HepG2 (cell line): ENCODE measurements around the gene FAM24A. TPM values are rescaled to one million over a fixed set of nuclear protein-coding genes. Genes with fewer than 3 reads are reported as not detected.

Experiments used
- ASH2L ChIP-seq: fragments of 300-600, 200-600 bp; sonication (generic); IDR thresholded peaks from 2 replicates; pipeline ENCODE4 v1.7.0; 2017; ENCODE audit warnings: low read depth, mild to moderate bottlenecking, moderate library complexity, mixed read lengths, low read length; ENCODE audit not compliant: insufficient read length
- MIXL1 ChIP-seq: IDR thresholded peaks from 2 replicates; pipeline ENCODE4 v1.6.1; 2016
- MTA3 ChIP-seq: sonication (generic); formaldehyde crosslinking; IDR thresholded peaks from 2 replicates; pipeline ENCODE4 v1.4.0; 2020; ENCODE audit warnings: missing genetic modification reagents
- NRL ChIP-seq: sonication (generic); formaldehyde crosslinking; IDR thresholded peaks from 2 replicates; pipeline ENCODE4 v1.5.0; 2020; ENCODE audit warnings: missing genetic modification reagents, mild to moderate bottlenecking, moderate library complexity, borderline replicate concordance
- RERE ChIP-seq: IDR thresholded peaks from 2 replicates; pipeline ENCODE4 v1.6.1; 2016; ENCODE audit warnings: low read depth, missing genetic modification reagents, missing compliant biosample characterization
- SNAPC5 ChIP-seq: sonication (generic); formaldehyde crosslinking; IDR thresholded peaks from 2 replicates; pipeline ENCODE4 v1.8.1; 2023; ENCODE audit warnings: mild to moderate bottlenecking, missing genetic modification reagents, borderline replicate concordance
- THAP11 ChIP-seq: IDR thresholded peaks from 2 replicates; pipeline ENCODE4 v1.6.1; 2016; ENCODE audit warnings: missing biosample characterization, missing genetic modification reagents
- TOPORS ChIP-seq: sonication (generic); formaldehyde crosslinking; IDR thresholded peaks from 2 replicates; pipeline ENCODE4 v1.8.0; 2023; ENCODE audit warnings: mild to moderate bottlenecking, missing genetic modification reagents
- ZBTB38 ChIP-seq: sonication (generic); formaldehyde crosslinking; IDR thresholded peaks from 2 replicates; pipeline ENCODE4 v1.5.1; 2020; ENCODE audit warnings: mild to moderate bottlenecking, missing genetic modification reagents
- ZKSCAN5 ChIP-seq: sonication (generic); formaldehyde crosslinking; IDR thresholded peaks from 2 replicates; pipeline ENCODE4 v1.5.1; 2020; ENCODE audit warnings: mild to moderate bottlenecking, missing genetic modification reagents
- ZMYM3 ChIP-seq: sonication (generic); formaldehyde crosslinking; IDR thresholded peaks from 2 replicates; pipeline ENCODE4 v1.5.1; 2020; ENCODE audit warnings: mild to moderate bottlenecking, missing genetic modification reagents
- ZNF230 ChIP-seq: sonication (generic); formaldehyde crosslinking; IDR thresholded peaks from 2 replicates; pipeline ENCODE4 v1.4.0; 2020; ENCODE audit warnings: mild to moderate bottlenecking, missing genetic modification reagents
- ZNF335 ChIP-seq: sonication (generic); formaldehyde crosslinking; IDR thresholded peaks from 2 replicates; pipeline ENCODE4 v1.4.0; 2020; ENCODE audit warnings: missing genetic modification reagents
- ZNF552 ChIP-seq: sonication (generic); formaldehyde crosslinking; IDR thresholded peaks from 2 replicates; pipeline ENCODE4 v1.9.0; 2022; ENCODE audit warnings: missing genetic modification reagents, mild to moderate bottlenecking, borderline replicate concordance
- ZNF724P ChIP-seq: sonication (generic); formaldehyde crosslinking; IDR thresholded peaks from 2 replicates; pipeline ENCODE4 v1.8.0; 2022; ENCODE audit warnings: missing genetic modification reagents, borderline replicate concordance
- ZNF800 ChIP-seq: sonication (generic); formaldehyde crosslinking; IDR thresholded peaks from 2 replicates; pipeline ENCODE4 v1.4.0; 2020; ENCODE audit warnings: missing genetic modification reagents
- polyA plus RNA-seq, 8 experiments: library from polyadenylated mRNA; depleted of rRNA in 3 of 8; stranded (reverse) in 7 of 8; unstranded in 1 of 8; fragments of >200 nt; fragmentation: Illumina TruSeq in 4 of 8; extraction: Trizol in 4 of 8; gene quantifications; 2 replicates each; pipeline versions ENCODE4 v1.2.1 to v1.2.3, GENCODE V29; 2011 to 2016; ENCODE audit warnings: low read depth in 4 of 8, missing spikeins in 1 of 8, mixed read lengths in 1 of 8; ENCODE audit not compliant: insufficient read depth in 1 of 8
- total RNA-seq, 5 experiments: library from RNA; depleted of rRNA; stranded (reverse); fragments of >200 nt; fragmentation: Illumina TruSeq; extraction: Trizol; gene quantifications; 2 replicates each; pipeline ENCODE4 v1.2.3, GENCODE V29; 2016; ENCODE audit warnings: low read depth in 1 of 5
- TF ChIP-seq, protein P1 (sequence below): IDR thresholded peaks from 2 replicates; pipeline ENCODE4 v1.6.1; 2016; ENCODE audit warnings: missing compliant biosample characterization, missing genetic modification reagents, borderline replicate concordance
- TF ChIP-seq, protein P2 (sequence below): IDR thresholded peaks from 2 replicates; pipeline ENCODE4 v1.6.1; 2016

The FAM24A gene
- total and polyA plus RNA-seq, 2 of the 13 experiments (the other 11 are each of a cell fraction or from before 2014, with no cell fraction given): not detected

DNA sequence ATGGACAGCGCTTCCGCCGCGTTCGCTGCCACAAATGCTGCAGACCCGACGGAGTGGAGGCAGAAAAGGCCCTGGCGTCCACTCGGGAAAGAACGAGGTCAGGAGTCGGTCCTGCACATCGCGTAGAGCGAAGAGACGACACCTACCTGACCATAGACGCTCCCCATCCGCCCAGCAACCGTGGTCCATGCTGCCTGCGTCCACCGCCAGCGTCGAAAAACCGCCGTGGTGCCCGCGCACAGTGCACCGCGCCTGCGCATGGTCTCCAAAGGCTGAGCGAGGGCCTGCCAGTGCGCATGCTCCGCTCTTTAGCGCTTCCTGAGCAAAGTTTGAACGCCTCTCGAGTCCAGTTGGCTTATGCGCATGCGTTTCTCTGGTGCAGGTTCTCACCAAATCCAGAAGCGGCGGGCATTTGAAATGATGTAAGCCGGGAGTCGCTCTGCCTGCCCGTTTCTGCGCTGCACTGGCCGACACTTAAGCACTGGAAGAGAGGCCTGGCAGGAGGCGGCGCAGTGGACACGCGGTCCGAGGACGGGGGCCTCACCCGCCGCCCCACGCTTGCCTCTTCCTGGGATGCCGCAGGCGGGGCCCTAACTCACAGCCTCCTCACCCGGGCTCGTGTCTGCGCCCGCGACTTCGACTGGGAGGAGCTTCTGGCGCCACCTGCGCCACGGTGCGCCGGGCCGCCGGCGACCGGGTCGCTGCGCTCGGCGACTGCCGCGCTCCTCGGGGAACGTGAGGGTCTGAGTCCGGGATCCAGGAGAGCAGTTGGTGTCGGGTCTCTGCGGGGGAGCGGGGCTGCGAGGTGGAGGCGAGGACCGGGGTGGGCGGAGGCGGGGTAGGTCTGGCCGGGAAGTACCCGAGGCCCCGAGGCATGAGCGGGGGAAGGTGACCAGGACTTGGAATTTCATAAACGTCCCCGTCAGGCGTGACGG is 30.8 kb upstream of the FAM24A start, which contains the start of gene FAM24B (continued):
- TF ChIP-seq, protein P1, sequence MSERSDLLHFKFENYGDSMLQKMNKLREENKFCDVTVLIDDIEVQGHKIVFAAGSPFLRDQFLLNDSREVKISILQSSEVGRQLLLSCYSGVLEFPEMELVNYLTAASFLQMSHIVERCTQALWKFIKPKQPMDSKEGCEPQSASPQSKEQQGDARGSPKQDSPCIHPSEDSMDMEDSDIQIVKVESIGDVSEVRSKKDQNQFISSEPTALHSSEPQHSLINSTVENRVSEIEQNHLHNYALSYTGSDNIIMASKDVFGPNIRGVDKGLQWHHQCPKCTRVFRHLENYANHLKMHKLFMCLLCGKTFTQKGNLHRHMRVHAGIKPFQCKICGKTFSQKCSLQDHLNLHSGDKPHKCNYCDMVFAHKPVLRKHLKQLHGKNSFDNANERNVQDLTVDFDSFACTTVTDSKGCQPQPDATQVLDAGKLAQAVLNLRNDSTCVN (CRISPR knock-in tag): peak; percentile 67; the same call in 1 of the 2 replicates
- TF ChIP-seq ZNF800 (peak; percentile 51; the same call in 1 of the 2 replicates), ZMYM3 (CRISPR knock-in tag) (no peak), ZKSCAN5 (CRISPR knock-in tag) (0 out of 2 replicates have a peak, but pooled peaks have one; percentile 42), ZNF230 (CRISPR knock-in tag) (peak; percentile 45; the same call in 1 of the 2 replicates), TOPORS (CRISPR knock-in tag) (0 out of 2 replicates have a peak, but pooled peaks have one; percentile 46), SNAPC5 (CRISPR knock-in tag) (0 out of 2 replicates have a peak, but pooled peaks have one; percentile 81), ASH2L (peak; percentile 49), ZNF335 (CRISPR knock-in tag) (no peak), THAP11 (no peak), RERE (no peak), ZBTB38 (CRISPR knock-in tag) (peak; percentile 67; the same call in 1 of the 2 replicates), MIXL1 (CRISPR knock-in tag) (no peak), NRL (CRISPR knock-in tag) (peak; percentile 68), MTA3 (no peak), ZNF724P (CRISPR knock-in tag) (no peak), ZNF552 (peak; percentile 16; the same call in 1 of the 2 replicates)
- TF ChIP-seq, protein P2, sequence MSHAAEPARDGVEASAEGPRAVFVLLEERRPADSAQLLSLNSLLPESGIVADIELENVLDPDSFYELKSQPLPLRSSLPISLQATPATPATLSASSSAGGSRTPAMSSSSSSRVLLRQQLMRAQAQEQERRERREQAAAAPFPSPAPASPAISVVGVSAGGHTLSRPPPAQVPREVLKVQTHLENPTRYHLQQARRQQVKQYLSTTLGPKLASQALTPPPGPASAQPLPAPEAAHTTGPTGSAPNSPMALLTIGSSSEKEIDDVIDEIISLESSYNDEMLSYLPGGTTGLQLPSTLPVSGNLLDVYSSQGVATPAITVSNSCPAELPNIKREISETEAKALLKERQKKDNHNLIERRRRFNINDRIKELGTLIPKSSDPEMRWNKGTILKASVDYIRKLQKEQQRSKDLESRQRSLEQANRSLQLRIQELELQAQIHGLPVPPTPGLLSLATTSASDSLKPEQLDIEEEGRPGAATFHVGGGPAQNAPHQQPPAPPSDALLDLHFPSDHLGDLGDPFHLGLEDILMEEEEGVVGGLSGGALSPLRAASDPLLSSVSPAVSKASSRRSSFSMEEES: no peak
